GM23338 (cell line): ENCODE results near the gene GOLGA8F. TPM values are rescaled to one million over a fixed set of nuclear protein-coding genes. Genes with fewer than 3 reads are reported as not detected.
"Not testable (repeated sequence)": the region's sequence is repeated elsewhere in the genome, so short reads cannot be mapped to it uniquely, and the experiment has no call there.

Source experiments
- ATAC-seq: fragments of 200-7000 bp; cut with Tn5 transposase; 3 replicates; pipeline ENCODE4 v1.9.1; 2020
- DNase-seq: peaks from one replicate; pipeline ENCODE4 v3.0.0-alpha.2; 2015; ENCODE audit warnings: low spot score
- H2AFZ ChIP-seq: fragments of 200-600 bp; sonication (generic); 2 replicates; pipeline ENCODE4 v1.8.0; 2016; ENCODE audit warnings: antibody characterized with exemption, mild to moderate bottlenecking, moderate library complexity
- H3F3A ChIP-seq: fragments of 200-600 bp; sonication (generic); replicated peaks from 2 replicates; pipeline ENCODE4 v1.8.0; 2017; ENCODE audit warnings: antibody characterized with exemption, mixed run types, low read depth
- H3K27ac ChIP-seq: fragments of 200-600 bp; sonication (generic); 2 replicates; pipeline ENCODE4 v1.6.1; 2016; ENCODE audit warnings: low read depth
- H3K27me3 ChIP-seq: fragments of 200-600 bp; sonication (generic); 2 replicates; pipeline ENCODE4 v1.8.0; 2016; ENCODE audit warnings: mild to moderate bottlenecking, mixed run types, moderate library complexity; ENCODE audit not compliant: insufficient read depth
- H3K36me3 ChIP-seq: fragments of 200-600 bp; sonication (generic); 2 replicates; pipeline ENCODE4 v1.8.0; 2016; ENCODE audit warnings: mild to moderate bottlenecking; ENCODE audit not compliant: insufficient read depth
- H3K4me1 ChIP-seq: fragments of 200-600 bp; sonication (generic); 2 replicates; pipeline ENCODE4 v1.8.0; 2016; ENCODE audit warnings: mild to moderate bottlenecking, moderate library complexity; ENCODE audit not compliant: insufficient read depth
- H3K4me2 ChIP-seq: fragments of 200-600 bp; sonication (generic); 2 replicates; pipeline ENCODE4 v1.7.1; 2017; ENCODE audit warnings: mixed run types
- H3K4me3 ChIP-seq: fragments of 200-600 bp; sonication (generic); 2 replicates; pipeline ENCODE4 v1.6.1; 2016; ENCODE audit warnings: mixed run types
- H3K79me2 ChIP-seq: fragments of 200-600 bp; sonication (generic); replicated peaks from 2 replicates; pipeline ENCODE4 v1.8.0; 2017; ENCODE audit warnings: mild to moderate bottlenecking; ENCODE audit not compliant: insufficient read depth
- H3K9me2 ChIP-seq: fragments of 200-600 bp; sonication (generic); 2 replicates; pipeline ENCODE4 v1.8.0; 2017; ENCODE audit not compliant: insufficient read depth
- H4K20me1 ChIP-seq: fragments of 200-600 bp; sonication (generic); replicated peaks from 2 replicates; pipeline ENCODE4 v1.8.0; 2017; ENCODE audit warnings: mild to moderate bottlenecking; ENCODE audit not compliant: insufficient read depth
- H3K27ac Mint-ChIP-seq: 2 replicates; pipeline ENCODE4 v1.8.0; 2020; ENCODE audit warnings: inconsistent platforms, mild to moderate bottlenecking, moderate library complexity, mixed read lengths
- H3K27me3 Mint-ChIP-seq: 3 replicates; pipeline ENCODE4 v1.8.0; 2022; ENCODE audit warnings: low read depth, mild to moderate bottlenecking, moderate library complexity, mixed read lengths, inconsistent platforms; ENCODE audit not compliant: insufficient read depth, poor library complexity
- H3K36me3 Mint-ChIP-seq: 3 replicates; pipeline ENCODE4 v1.8.0; 2021; ENCODE audit warnings: low read depth, mild to moderate bottlenecking, inconsistent platforms, moderate library complexity, mixed read lengths
- H3K4me1 Mint-ChIP-seq: 3 replicates; pipeline ENCODE4 v1.8.0; 2020; ENCODE audit warnings: mild to moderate bottlenecking, inconsistent platforms, mixed read lengths
- H3K4me3 Mint-ChIP-seq: 3 replicates; pipeline ENCODE4 v1.8.0; 2021; ENCODE audit warnings: moderate library complexity, mild to moderate bottlenecking, inconsistent platforms, mixed read lengths
- H3K9me3 Mint-ChIP-seq: 3 replicates; pipeline ENCODE4 v1.8.0; 2020; ENCODE audit warnings: moderate library complexity, mild to moderate bottlenecking, inconsistent platforms, mixed read lengths
- long read RNA-seq: library from polyadenylated mRNA; unstranded; transcript quantifications from one replicate; pipeline ENCODE4 v2.0.0, GENCODE V29; 2020; ENCODE audit not compliant: unreplicated experiment
- polyA plus RNA-seq: library from polyadenylated mRNA; unstranded; fragments of >200 nt; fragmentation: Nextera tagmentation; extraction: Ambion mirVana; gene quantifications from 2 replicates; pipeline ENCODE4 v1.2.1, GENCODE V29; 2016
- total RNA-seq: library from RNA; depleted of rRNA; stranded (reverse); fragments of >200 nt; shearing (Covaris generic); gene quantifications from 2 replicates; pipeline ENCODE4 v1.2.3, GENCODE V29; 2014; rRNA removed

The GOLGA8F gene, protein sequence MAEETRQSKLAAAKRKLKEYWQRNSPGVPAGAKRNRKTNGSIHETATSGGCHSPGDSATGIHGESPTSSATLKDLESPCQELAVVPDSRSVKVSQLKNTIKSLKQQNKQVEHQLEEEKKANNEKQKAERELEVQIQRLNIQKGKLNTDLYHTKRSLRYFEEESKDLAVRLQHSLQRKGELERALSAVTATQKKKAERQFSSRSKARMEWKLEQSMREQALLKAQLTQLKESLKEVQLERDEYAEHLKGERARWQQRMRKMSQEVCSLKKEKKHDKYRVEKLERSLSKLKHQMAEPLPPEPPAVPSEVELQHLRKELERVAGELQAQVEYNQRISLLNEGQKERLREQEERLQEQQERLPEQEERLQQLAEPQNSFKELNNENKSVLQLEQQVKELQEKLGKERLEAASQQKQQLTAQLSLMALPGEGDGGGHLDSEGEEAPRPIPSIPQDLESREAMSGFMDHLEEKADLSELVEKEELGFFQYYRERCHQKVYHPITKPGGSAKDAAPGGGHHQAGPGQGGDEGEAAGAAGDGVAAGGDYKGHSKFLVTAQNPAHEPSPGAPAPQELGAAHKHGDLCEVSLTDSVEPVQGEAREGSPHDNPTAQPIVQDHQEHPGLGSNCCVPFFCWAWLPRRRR
- total RNA-seq (not detected in 2 replicates), polyA plus RNA-seq (not detected in 2 replicates)
- long read RNA-seq, result 0 reads

DNA sequence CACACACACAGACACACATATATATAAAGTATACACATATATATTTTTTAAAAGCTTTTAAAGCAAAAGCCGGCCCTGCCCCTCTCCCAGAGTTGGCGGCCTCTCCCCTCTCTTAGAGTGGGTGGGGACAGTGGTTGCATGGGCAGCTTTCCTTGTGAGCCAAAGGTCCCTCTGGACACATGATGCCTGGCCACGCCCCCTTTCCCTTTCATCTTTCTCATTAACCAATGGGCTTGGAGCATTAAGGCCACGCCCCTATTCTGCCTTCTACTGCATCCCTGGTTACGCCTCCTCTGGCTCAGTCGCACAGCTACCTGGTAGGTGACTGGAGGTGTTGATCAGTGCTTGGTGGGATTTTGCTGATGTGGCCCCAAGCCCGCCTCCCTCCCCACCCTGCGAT is at the start of gene GOLGA8F:
Gene GOLGA8F, plus strand, starts transcription at position 301 of the 400 bp plus-strand sequence. Its CDS starts 98 bp downstream, at position 399.
- not testable (repeated sequence) for H3K27ac ChIP-seq, H3K27ac Mint-ChIP-seq, H3F3A ChIP-seq, H3K79me2 ChIP-seq, H3K9me3 Mint-ChIP-seq, ATAC-seq, H3K4me1 ChIP-seq, H3K27me3 Mint-ChIP-seq, H4K20me1 ChIP-seq, H3K36me3 ChIP-seq, H2AFZ ChIP-seq, H3K27me3 ChIP-seq, H3K4me3 ChIP-seq, DNase-seq, H3K4me3 Mint-ChIP-seq, H3K4me2 ChIP-seq, H3K4me1 Mint-ChIP-seq, H3K9me2 ChIP-seq, H3K36me3 Mint-ChIP-seq

DNA sequence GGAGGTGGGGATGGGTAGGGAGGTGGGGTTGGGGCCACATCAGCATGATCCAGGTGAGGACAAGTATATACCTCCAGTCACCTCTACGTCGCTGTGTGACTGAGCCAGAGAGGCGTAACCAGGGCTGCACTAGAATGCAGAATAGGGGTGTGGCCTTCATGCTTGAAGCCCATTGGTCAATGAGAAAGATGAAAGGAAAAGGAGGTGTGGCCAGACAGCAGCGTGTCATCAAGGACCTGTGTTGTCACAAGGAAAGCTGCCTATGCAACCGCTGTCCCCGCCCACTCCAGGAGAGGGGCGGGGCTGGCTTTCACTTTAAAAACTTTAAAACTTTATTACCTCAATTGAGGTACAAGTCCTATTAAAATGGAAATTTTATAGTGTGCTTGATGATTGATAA is 20.5 kb upstream of the GOLGA8F start, which contains the start of gene GOLGA6L24:
Gene GOLGA6L24, minus strand, starts transcription at position 101 of the 400 bp plus-strand sequence. Its CDS starts 61 bp downstream, at position 40.
- H3K4me3 Mint-ChIP-seq, DNase-seq, H3K27me3 Mint-ChIP-seq: not testable (repeated sequence)

DNA sequence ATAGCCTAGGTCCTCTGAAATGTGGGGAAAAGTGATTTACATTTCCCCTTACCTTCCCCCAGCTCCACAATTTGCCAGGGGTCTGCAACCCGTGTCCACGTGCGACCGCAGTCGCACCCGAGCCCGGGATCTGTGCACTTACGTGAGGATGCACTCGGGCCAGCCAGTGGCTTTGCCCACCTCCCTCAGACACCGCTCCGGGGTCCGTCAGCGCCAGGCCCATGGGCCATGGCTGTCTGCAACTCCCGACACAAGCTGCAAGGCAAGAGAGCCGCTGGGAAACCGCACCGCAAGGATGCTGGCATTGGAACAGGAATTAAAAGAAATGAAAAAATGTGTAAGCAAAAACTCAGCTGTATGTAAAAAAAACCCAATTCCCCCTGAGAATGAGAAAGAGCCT is 13.0 kb upstream of the GOLGA8F start:
- H4K20me1 ChIP-seq, H3K27me3 ChIP-seq, H3K4me1 ChIP-seq, H3K9me3 Mint-ChIP-seq, H3K79me2 ChIP-seq, DNase-seq, H3K4me1 Mint-ChIP-seq, ATAC-seq, H3K27ac Mint-ChIP-seq, H3K36me3 ChIP-seq, H3K36me3 Mint-ChIP-seq, H3K4me2 ChIP-seq, H3F3A ChIP-seq, H3K4me3 Mint-ChIP-seq, H2AFZ ChIP-seq, H3K27ac ChIP-seq, H3K9me2 ChIP-seq, H3K27me3 Mint-ChIP-seq, H3K4me3 ChIP-seq: not testable (repeated sequence)

More for the DNA sequence above, 20.5 kb upstream of the GOLGA8F start, which contains the start of gene GOLGA6L24:
- H3K4me1 Mint-ChIP-seq, H3K79me2 ChIP-seq, H3K4me2 ChIP-seq, H3K27ac Mint-ChIP-seq, H3K36me3 ChIP-seq, H2AFZ ChIP-seq, H3K27me3 ChIP-seq, H4K20me1 ChIP-seq, H3K4me1 ChIP-seq, H3K4me3 ChIP-seq, H3K27ac ChIP-seq, H3K9me3 Mint-ChIP-seq, H3K9me2 ChIP-seq, H3K36me3 Mint-ChIP-seq, ATAC-seq, H3F3A ChIP-seq: not testable (repeated sequence)

DNA sequence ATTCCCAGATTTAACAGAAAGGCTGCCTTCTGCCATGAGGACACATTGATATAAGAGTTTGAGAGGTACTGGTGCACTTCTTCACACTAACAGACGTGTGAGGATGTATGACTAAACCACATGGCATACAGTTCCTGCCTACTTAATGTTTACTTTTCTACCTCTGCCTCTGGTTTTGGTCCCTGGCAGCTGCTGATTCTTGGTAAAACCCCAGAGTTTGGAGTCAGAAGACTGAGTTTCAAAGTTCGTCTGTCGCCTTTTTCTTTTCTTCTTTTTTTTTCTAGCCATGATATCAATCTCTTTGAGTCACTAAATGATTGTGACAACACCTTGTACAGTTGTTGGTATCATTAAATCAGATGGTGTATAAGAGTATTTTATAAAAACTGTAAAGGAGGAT is 1.6 kb downstream of the GOLGA8F start:
- H3K36me3 Mint-ChIP-seq, ATAC-seq, H3K4me1 Mint-ChIP-seq, H3K27ac ChIP-seq, DNase-seq, H3K4me3 ChIP-seq, H3K4me2 ChIP-seq, H3K9me2 ChIP-seq, H3K27ac Mint-ChIP-seq, H2AFZ ChIP-seq, H3K36me3 ChIP-seq, H4K20me1 ChIP-seq, H3K9me3 Mint-ChIP-seq, H3K4me1 ChIP-seq, H3F3A ChIP-seq, H3K27me3 Mint-ChIP-seq, H3K79me2 ChIP-seq, H3K4me3 Mint-ChIP-seq, H3K27me3 ChIP-seq: not testable (repeated sequence)

DNA sequence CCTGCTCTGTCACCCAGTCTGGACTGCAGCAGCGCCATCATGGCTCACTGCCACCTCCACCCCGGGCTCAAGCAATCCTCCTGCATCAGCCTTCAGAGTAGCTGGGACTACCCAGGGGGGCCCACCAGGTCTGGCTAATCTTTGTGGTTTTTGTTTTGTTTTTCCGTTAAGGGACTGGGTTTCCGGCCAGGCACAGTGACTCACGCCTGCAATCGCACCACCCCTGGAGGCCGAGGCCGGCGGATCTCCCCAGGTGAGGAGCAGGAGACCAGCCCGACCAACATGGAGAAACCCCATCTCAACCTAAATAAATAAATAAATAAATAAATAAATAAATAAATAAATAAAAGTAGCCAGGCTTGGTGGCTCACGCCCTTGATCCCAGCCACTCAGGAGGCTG is 17.6 kb downstream of the GOLGA8F start:
- H3K36me3 ChIP-seq, H3K9me3 Mint-ChIP-seq, ATAC-seq: not testable (repeated sequence)

DNA sequence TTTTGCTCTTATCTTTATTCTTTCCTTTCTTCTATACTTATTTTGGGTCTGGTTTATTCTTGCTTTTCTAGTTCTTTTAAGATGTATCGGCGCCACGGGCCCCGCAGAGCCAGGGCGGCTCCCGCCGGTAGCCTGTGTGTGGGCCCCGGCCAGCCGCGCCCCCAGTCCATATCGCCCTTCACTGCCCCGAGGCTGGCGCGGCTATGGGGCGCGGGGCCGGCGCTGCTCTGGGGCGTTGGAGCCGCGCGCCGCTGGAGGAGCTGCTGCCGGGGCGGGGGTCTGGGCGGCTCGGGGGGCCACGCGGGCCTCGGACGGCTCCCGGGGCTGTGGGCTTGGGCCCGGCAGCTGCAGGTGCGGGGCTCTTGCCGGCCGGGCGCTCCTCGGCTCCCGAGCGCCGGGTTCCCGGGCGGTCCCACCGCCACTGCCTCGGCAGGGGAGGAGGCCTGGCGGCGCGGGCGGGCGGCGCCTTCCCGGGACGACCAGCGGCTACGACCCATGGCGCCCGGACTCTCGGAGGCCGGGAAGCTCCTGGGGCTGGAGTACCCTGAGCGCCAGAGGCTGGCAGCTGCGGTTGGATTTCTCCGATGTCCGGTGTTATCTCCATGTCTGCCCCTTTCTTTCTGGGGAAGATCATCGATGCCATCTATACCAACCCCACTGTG is 24.4 kb downstream of the GOLGA8F start:
- not testable (repeated sequence) for H3K4me1 ChIP-seq, H3K79me2 ChIP-seq, H3K27me3 Mint-ChIP-seq, H3K27ac Mint-ChIP-seq, H3K36me3 Mint-ChIP-seq, H3K36me3 ChIP-seq, H2AFZ ChIP-seq, DNase-seq, H3F3A ChIP-seq, H3K27me3 ChIP-seq, H4K20me1 ChIP-seq, H3K4me3 Mint-ChIP-seq, H3K4me3 ChIP-seq, H3K9me3 Mint-ChIP-seq, H3K9me2 ChIP-seq, H3K4me1 Mint-ChIP-seq, H3K4me2 ChIP-seq, H3K27ac ChIP-seq
- ATAC-seq, result peak; percentile 96

More for the DNA sequence above, 17.6 kb downstream of the GOLGA8F start:
- not testable (repeated sequence) for H3K27ac Mint-ChIP-seq, H3K4me3 Mint-ChIP-seq, H3K4me1 Mint-ChIP-seq, H4K20me1 ChIP-seq, H3K4me1 ChIP-seq, H3K27ac ChIP-seq, H3F3A ChIP-seq, H3K9me2 ChIP-seq, H2AFZ ChIP-seq, DNase-seq, H3K4me2 ChIP-seq, H3K36me3 Mint-ChIP-seq, H3K27me3 ChIP-seq, H3K79me2 ChIP-seq, H3K27me3 Mint-ChIP-seq, H3K4me3 ChIP-seq
